Neural cell (in vitro differentiated cells): ENCODE data around the gene CHDH. TPM values are rescaled to one million over a fixed set of nuclear protein-coding genes. Genes with fewer than 3 reads are reported as not detected.

Experiments
- H2AFZ ChIP-seq: fragments of 200-600, 300-800 bp; sonication (generic), shearing (Covaris generic); 2 replicates; pipeline ENCODE4 v1.6.0; 2014; ENCODE audit warnings: low read depth, mild to moderate bottlenecking, antibody characterized with exemption, low read length, moderate library complexity
- H3F3A ChIP-seq: fragments of 200-600 bp; shearing (Covaris generic); 2 replicates; pipeline ENCODE4 v1.6.1; 2016; ENCODE audit warnings: mild to moderate bottlenecking, moderate library complexity, mixed read lengths, antibody characterized with exemption, low read length; ENCODE audit not compliant: insufficient read depth, poor library complexity, severe bottlenecking
- H3K27ac ChIP-seq: fragments of 200-600, 300-800 bp; sonication (generic), shearing (Covaris generic); 2 replicates; pipeline ENCODE4 v1.5.1; 2014; ENCODE audit warnings: mild to moderate bottlenecking, low read length, moderate library complexity
- H3K27me3 ChIP-seq: fragments of 300-800, 200-600 bp; sonication (generic), shearing (Covaris generic); 2 replicates; pipeline ENCODE4 v1.6.0; 2014; ENCODE audit warnings: mild to moderate bottlenecking, low read depth, low read length, moderate library complexity; ENCODE audit not compliant: insufficient read depth
- H3K36me3 ChIP-seq: fragments of 300-800, 200-600 bp; sonication (generic), shearing (Covaris generic); 2 replicates; pipeline ENCODE4 v1.5.1; 2014; ENCODE audit warnings: mild to moderate bottlenecking, antibody characterized with exemption, low read length, moderate library complexity; ENCODE audit not compliant: insufficient read depth
- H3K4me2 ChIP-seq: fragments of 300-800, 200-600 bp; sonication (generic), shearing (Covaris generic); 2 replicates; pipeline ENCODE4 v1.6.0; 2014; ENCODE audit warnings: mild to moderate bottlenecking, low read length
- H3K4me3 ChIP-seq: fragments of 300-800, 200-600 bp; sonication (generic), shearing (Covaris generic); 2 replicates; pipeline ENCODE4 v1.5.1; 2014; ENCODE audit warnings: mild to moderate bottlenecking, low read length, moderate library complexity
- H3K79me2 ChIP-seq: fragments of 200-600 bp; shearing (Covaris generic); replicated peaks from 2 replicates; pipeline ENCODE4 v1.6.0; 2014; ENCODE audit warnings: mild to moderate bottlenecking, low read length, moderate library complexity; ENCODE audit not compliant: insufficient read depth
- H3K9ac ChIP-seq: fragments of 300-800, 200-600 bp; sonication (generic), shearing (Covaris generic); 2 replicates; pipeline ENCODE4 v1.6.1; 2016; ENCODE audit warnings: mild to moderate bottlenecking, low read length, mixed read lengths
- H3K9me2 ChIP-seq: fragments of 200-600 bp; shearing (Covaris generic); 2 replicates; pipeline ENCODE4 v1.6.1; 2016; ENCODE audit warnings: mild to moderate bottlenecking, low read length, mixed read lengths; ENCODE audit not compliant: insufficient read depth
- H3K9me3 ChIP-seq: fragments of 200-600, 300-800 bp; sonication (generic), shearing (Covaris generic); 2 replicates; pipeline ENCODE4 v1.6.1; 2016; ENCODE audit warnings: mild to moderate bottlenecking, mixed run types, low read length, moderate library complexity, mixed read lengths
- H4K20me1 ChIP-seq: fragments of 200-600 bp; shearing (Covaris generic); 2 replicates; pipeline ENCODE4 v1.6.1; 2016; ENCODE audit warnings: mild to moderate bottlenecking, mixed run types; ENCODE audit not compliant: insufficient read depth
- EP300 ChIP-seq: fragments of 450-650 bp; conservative IDR thresholded peaks from 2 replicates; pipeline ENCODE4 v1.6.1; 2014; ENCODE audit warnings: antibody characterized with exemption, mild to moderate bottlenecking, moderate library complexity; ENCODE audit not compliant: poor library complexity, severe bottlenecking
- EZH2 ChIP-seq: fragments of 200-600, 300-800 bp; shearing (Covaris generic), sonication (generic); IDR thresholded peaks from 2 replicates; pipeline ENCODE4 v1.6.1; 2014; ENCODE audit warnings: antibody characterized with exemption, low read length, borderline replicate concordance, mild to moderate bottlenecking; ENCODE audit not compliant: insufficient read depth, poor library complexity, severe bottlenecking
- MXI1 ChIP-seq: fragments of 450-650 bp; conservative IDR thresholded peaks from 2 replicates; pipeline ENCODE4 v1.6.1; 2014; ENCODE audit warnings: antibody characterized with exemption, mild to moderate bottlenecking; ENCODE audit not compliant: poor library complexity, severe bottlenecking
- POLR2AphosphoS5 ChIP-seq: IDR thresholded peaks from 2 replicates; pipeline ENCODE4 v1.6.1; 2012
- RAD21 ChIP-seq: fragments of 450-650 bp; conservative IDR thresholded peaks from 2 replicates; pipeline ENCODE4 v1.6.1; 2014; ENCODE audit warnings: antibody characterized with exemption, mild to moderate bottlenecking, moderate library complexity
- REST ChIP-seq: IDR thresholded peaks from 2 replicates; pipeline ENCODE4 v1.6.1; 2012; ENCODE audit warnings: borderline replicate concordance
- SMC3 ChIP-seq: fragments of 450-650 bp; conservative IDR thresholded peaks from 2 replicates; pipeline ENCODE4 v1.6.1; 2014; ENCODE audit warnings: antibody characterized with exemption, mild to moderate bottlenecking, moderate library complexity; ENCODE audit not compliant: poor library complexity
- TAF1 ChIP-seq: IDR thresholded peaks from 2 replicates; pipeline ENCODE4 v1.6.1; 2012; ENCODE audit warnings: low read depth
- polyA plus RNA-seq: library from polyadenylated mRNA; depleted of rRNA; stranded (reverse); fragments of >200 nt; gene quantifications from 2 replicates; pipeline ENCODE4 v1.2.3, GENCODE V29; 2014
- TF ChIP-seq, protein P1 (sequence below): fragments of 450-650 bp; IDR thresholded peaks from 2 replicates; pipeline ENCODE4 v1.5.1; 2014; ENCODE audit warnings: antibody characterized with exemption, mild to moderate bottlenecking, moderate library complexity; ENCODE audit not compliant: poor library complexity, severe bottlenecking

CHDH gene
- polyA plus RNA-seq, 1 donor from 2014 or later, result 0.17 TPM

DNA sequence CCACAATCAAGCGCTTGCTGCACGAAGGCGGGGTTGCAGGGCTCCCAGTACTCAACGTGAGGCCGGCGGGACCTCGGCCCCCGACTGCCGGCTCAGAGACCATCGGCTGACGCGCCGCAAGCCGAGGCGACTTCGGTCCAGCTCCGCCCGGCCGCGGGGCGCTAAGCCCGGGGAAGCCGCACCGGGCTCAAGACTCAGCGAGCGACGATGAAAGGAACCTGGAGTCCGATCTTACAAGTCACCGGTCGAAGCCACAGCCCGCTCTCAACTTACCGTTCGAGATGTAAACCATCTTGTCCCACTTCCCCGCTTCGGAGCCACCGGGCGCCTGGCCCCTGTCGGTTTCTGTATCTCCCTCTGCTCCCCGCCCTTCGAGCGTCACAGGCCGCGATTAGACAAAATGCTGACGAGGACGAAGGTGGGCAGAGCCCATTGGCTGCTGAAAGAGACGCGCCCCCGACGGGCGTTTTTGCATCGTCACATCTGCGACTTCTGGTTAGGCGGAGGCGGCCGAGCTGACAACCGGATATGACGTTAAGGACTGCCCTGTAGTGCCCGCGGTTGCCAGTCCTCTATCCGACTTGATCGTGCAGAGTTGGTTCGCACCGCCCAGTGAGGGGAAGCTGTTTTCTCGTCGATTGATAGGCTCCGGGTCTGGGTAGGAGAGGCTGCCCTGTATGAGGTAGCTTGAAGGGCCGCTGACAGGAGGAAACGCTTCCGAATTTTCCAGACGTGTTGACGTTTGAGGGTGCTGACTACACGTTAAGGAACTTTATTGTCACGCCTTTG is 45.5 kb upstream of the CHDH start, which contains the start of gene SELENOK:
SELENOK (minus strand) TSS at position 363 of the 789 bp plus-strand sequence.
- H3K79me2 ChIP-seq, result peaks cover 31% of the 10 kb centered on the region
- no peaks in the 10 kb centered on the region for H4K20me1 ChIP-seq
- H3K9me3 ChIP-seq, result no peaks in the 10 kb centered on the region
- peak within 1 kb of the TSS; percentile 92 for H3K27ac ChIP-seq
- peak within 1 kb of the TSS; percentile 90 for H3K4me3 ChIP-seq
- TF ChIP-seq, protein P1, sequence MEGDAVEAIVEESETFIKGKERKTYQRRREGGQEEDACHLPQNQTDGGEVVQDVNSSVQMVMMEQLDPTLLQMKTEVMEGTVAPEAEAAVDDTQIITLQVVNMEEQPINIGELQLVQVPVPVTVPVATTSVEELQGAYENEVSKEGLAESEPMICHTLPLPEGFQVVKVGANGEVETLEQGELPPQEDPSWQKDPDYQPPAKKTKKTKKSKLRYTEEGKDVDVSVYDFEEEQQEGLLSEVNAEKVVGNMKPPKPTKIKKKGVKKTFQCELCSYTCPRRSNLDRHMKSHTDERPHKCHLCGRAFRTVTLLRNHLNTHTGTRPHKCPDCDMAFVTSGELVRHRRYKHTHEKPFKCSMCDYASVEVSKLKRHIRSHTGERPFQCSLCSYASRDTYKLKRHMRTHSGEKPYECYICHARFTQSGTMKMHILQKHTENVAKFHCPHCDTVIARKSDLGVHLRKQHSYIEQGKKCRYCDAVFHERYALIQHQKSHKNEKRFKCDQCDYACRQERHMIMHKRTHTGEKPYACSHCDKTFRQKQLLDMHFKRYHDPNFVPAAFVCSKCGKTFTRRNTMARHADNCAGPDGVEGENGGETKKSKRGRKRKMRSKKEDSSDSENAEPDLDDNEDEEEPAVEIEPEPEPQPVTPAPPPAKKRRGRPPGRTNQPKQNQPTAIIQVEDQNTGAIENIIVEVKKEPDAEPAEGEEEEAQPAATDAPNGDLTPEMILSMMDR, result no peak
- TF ChIP-seq MXI1 (peak; percentile 56), POLR2AphosphoS5 (peak; percentile 99), TAF1 (peak; percentile 92), EP300 (peak; percentile 79), SMC3 (no peak), REST (peak; percentile 85), EZH2 (no peak), RAD21 (no peak)
- peak within 1 kb of the TSS; percentile 92 for H3K4me2 ChIP-seq
- H3K9me2 ChIP-seq, result no peaks in the 10 kb centered on the region
- peak within 1 kb of the TSS; percentile 98 for H2AFZ ChIP-seq
- H3K36me3 ChIP-seq, result no peaks in the 10 kb centered on the region
- H3K27me3 ChIP-seq, result peaks cover 3% of the 10 kb centered on the region
- H3K9ac ChIP-seq, result peak within 1 kb of the TSS; percentile 98
- no peaks in the 10 kb centered on the region for H3F3A ChIP-seq

- H3K9me2 ChIP-seq, result no peaks in the 10 kb centered on the region
- peaks cover 31% of the 10 kb centered on the region for H3K79me2 ChIP-seq
- no peaks in the 10 kb centered on the region for H4K20me1 ChIP-seq
- no peaks in the 10 kb centered on the region for H3K9me3 ChIP-seq
- peak overlapping the region; percentile 92 for H3K4me2 ChIP-seq
- peaks cover 3% of the 10 kb centered on the region for H3K27me3 ChIP-seq
- H3K36me3 ChIP-seq, result no peaks in the 10 kb centered on the region
- TF ChIP-seq, protein P1, result peak; percentile 25
- TF ChIP-seq EP300, result no peak
- peak overlapping the region; percentile 98 for H3K9ac ChIP-seq
- H3F3A ChIP-seq, result no peaks in the 10 kb centered on the region
- H3K4me3 ChIP-seq, result peak overlapping the region; percentile 90
- peak overlapping the region; percentile 92 for H3K27ac ChIP-seq
- peak overlapping the region; percentile 83 for H2AFZ ChIP-seq
Observed at GRCh38 chr3:53890726-53891475, 44.7 kb upstream of the CHDH start.
